ENCODE measurements around the gene SMIM38.
A peak's percentile ranks its signal among the peaks of the same experiment; 100 is the strongest.

Gene SMIM38

GRCh38 chr11:69161117-69161407 is 5.3 kb downstream of the SMIM38 start:
- DNase-seq, result no peak

- DNase-seq, result no peak
These were observed 6.8 kb downstream of the SMIM38 start for GRCh38 chr11:69162505-69162904.

- DNase-seq, result no peak
These were observed 8.1 kb downstream of the SMIM38 start for GRCh38 chr11:69163842-69164241.

GRCh38 chr11:69164824-69165223 is 9.1 kb downstream of the SMIM38 start:
- DNase-seq, result no peak

GRCh38 chr11:69165775-69166174 is 10.0 kb downstream of the SMIM38 start:
- DNase-seq, result no peak

GRCh38 chr11:69166218-69167115 is 10.7 kb downstream of the SMIM38 start:
- DNase-seq, result peak; percentile 79

- DNase-seq, result no peak
These were observed 11.6 kb downstream of the SMIM38 start for GRCh38 chr11:69167130-69167915.

GRCh38 chr11:69167916-69168691 is 12.4 kb downstream of the SMIM38 start:
- no peak for DNase-seq

- no peak for DNase-seq
These were observed 13.7 kb downstream of the SMIM38 start for GRCh38 chr11:69169479-69169878.

- no peak for DNase-seq
These were observed 15.0 kb downstream of the SMIM38 start for GRCh38 chr11:69170704-69171103.

- DNase-seq, result no peak
These were observed 15.9 kb downstream of the SMIM38 start for GRCh38 chr11:69171476-69172240.

GRCh38 chr11:69172674-69173073 is 16.9 kb downstream of the SMIM38 start:
- DNase-seq, result no peak

GRCh38 chr11:69173331-69173730 is 17.6 kb downstream of the SMIM38 start:
- no peak for DNase-seq

GRCh38 chr11:69173925-69174581 is 18.3 kb downstream of the SMIM38 start:
- no peak for DNase-seq

GRCh38 chr11:69174841-69175240 is 19.1 kb downstream of the SMIM38 start:
- no peak for DNase-seq

GRCh38 chr11:69178819-69179482 is 23.2 kb downstream of the SMIM38 start:
- no peak for DNase-seq

GRCh38 chr11:69180226-69180625 is 24.5 kb downstream of the SMIM38 start:
- no peak for DNase-seq

- no peak for DNase-seq
These were observed 25.0 kb downstream of the SMIM38 start for GRCh38 chr11:69180726-69181125.

GRCh38 chr11:69183613-69184012 is 27.9 kb downstream of the SMIM38 start:
- DNase-seq, result no peak

GRCh38 chr11:69186316-69187260 is 30.9 kb downstream of the SMIM38 start:
- no peak for DNase-seq
